Upper lobe of left lung (tissue), 4 donors: ENCODE results near the gene HPCAL1.

Source experiments
- CTCF ChIP-seq, 6 experiments: fragments of 450-650 bp in 4 of 6; fragments of 200-600 bp in 2 of 6; sonication (generic) in 2 of 6; IDR thresholded peaks; one replicate each; pipeline ENCODE4 v1.5.1; 2016 to 2019; ENCODE audit warnings: antibody characterized with exemption in 6 of 6
- EP300 ChIP-seq, 4 donors: sonication (generic); formaldehyde crosslinking; IDR thresholded peaks; one replicate each; pipeline ENCODE4 v1.5.1; 2017; ENCODE audit warnings: antibody characterized with exemption in 4 of 4, control low read depth in 2 of 4
- POLR2A ChIP-seq, 4 donors: fragments of 450-650 bp; IDR thresholded peaks; one replicate each; pipeline ENCODE4 v1.5.1; 2016 to 2017; ENCODE audit warnings: antibody characterized with exemption in 4 of 4, mild to moderate bottlenecking in 2 of 4
- POLR2AphosphoS5 ChIP-seq, 2 donors: sonication (generic); formaldehyde crosslinking; IDR thresholded peaks; one replicate each; pipeline ENCODE4 v1.5.1; 2017; ENCODE audit warnings: antibody characterized with exemption in 2 of 2

DNA sequence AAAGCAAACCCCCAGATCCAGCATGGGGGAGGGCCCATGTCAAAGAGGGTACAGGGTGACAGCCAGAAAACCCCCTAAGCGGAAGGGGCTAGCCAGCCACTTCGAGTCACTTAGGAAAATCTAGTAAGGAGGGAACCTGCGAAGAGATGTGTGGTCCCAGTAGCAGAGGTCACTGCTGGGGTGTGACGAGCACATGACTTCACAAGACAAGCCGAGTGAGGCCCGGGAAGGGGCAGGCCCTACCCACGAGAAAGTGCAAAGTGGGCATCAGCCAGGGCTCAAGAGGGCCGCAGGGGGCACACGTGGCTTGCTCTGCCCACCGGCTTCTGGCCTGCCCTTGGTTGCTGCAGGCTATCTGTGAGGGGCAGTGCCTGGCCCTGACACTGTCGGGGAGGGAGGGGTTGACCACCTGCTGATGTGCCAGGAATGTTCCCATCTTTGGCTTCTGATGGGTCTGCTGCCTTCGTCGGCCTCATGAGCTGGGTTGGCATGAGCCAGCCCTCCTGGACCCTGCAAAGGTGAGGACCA lies 133.9 kb downstream of the HPCAL1 start:
- TF ChIP-seq POLR2AphosphoS5 (IDR thresholded peaks at IDR 0.05) (no peak), CTCF (IDR thresholded peaks at IDR 0.05) (no peak), POLR2A (IDR thresholded peaks at IDR 0.05) (no peak), EP300 (IDR thresholded peaks at IDR 0.05) (no peak)
